ENCODE results near the gene CFAP107.
"Not testable (repeated sequence)": the region's sequence is repeated elsewhere in the genome, so short reads cannot be mapped to it uniquely, and the experiment has no call there.

Gene CFAP107, protein sequence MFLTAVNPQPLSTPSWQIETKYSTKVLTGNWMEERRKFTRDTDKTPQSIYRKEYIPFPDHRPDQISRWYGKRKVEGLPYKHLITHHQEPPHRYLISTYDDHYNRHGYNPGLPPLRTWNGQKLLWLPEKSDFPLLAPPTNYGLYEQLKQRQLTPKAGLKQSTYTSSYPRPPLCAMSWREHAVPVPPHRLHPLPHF

DNA sequence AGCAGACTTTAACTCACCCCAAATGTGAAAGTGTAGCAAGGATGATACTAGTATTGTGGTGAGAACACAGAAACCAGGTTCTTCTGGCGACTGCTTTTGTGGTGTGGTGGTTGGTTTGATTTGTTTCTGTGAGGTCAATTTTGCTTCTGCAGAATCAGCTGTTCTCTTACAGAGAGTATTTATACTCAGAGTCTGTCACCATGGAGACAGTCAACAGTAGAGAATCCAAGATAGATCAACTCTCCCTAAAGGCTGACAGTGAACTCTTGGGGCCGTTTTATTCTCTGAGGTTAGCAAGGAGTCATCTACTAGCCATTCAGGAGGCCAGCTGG, at the start of gene CFAP107:
CFAP107 (plus strand) TSS at position 209 of the 332 bp plus-strand sequence. CDS start 231 bp downstream, outside the sequence.
- no peak for DNase-seq (ENCODE audit: low spot score)

DNA sequence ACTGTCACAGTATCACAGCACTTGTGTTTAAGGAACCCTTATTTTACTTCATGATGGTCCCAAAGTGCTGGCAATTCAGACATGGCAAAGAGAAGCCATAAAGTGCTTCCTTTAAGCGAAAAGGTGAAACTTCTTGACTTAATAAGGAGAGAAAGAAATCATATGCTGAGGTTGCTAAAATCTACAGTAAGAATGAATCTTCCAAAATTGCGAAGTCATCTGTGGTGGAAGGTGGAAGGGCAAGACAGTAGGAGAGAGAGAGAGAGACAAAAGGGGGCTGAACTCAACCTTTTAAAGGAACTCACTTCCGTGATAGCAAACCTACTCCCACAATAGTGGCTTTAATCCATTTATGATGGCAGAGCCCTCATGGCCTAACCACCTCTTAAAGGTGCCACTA, 49.3 kb upstream of the CFAP107 start:
- no peak for DNase-seq (ENCODE audit: low spot score)

DNA sequence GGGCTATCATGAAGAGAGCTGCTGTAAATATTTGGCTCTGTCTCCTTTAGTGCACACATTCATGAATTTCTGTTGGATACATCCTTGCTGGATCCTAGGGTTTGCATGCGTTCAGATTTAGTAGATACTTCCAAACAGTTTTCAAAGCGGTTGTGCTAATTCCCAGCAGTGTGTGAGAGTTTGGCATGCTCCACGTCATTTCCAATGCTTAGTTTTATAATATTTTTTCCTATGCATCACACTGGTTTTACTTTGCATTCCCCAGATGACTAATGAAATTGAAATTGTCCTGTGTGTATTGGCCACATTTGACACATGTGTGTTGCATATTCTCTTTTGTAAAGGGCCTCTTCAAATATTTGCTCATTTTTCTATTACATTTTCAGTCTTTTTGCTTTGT, 48.6 kb upstream of the CFAP107 start:
- no peak for DNase-seq (ENCODE audit: low spot score)

DNA sequence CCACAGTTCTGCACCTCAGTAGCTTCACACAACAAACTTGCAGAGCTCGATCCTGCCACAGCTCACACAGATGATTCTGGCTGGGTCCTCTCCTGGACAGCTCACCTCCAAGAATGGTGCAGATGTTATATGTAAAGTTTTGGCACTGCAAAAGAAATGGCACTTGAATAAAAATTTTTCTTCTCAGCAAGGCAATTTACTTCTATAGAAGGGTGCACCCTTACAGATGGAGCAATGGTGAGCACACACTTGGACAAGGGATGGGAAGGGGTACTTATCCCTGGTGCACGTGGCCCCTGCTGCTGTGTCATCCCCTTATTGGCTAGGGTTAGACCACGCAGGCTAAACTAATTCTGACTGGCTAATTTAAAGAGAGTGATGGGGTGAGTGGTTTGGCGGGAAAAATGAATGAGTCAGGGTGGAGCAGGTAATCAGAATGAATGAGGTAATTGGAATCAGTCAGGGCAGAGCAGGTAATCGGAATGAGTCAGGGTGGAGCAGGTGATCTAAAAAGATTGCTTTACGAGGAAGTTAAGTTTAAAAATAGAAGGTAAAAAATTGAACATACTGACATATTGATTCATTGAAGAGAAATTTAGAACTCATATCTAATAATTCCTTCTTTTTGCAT, 42.1 kb upstream of the CFAP107 start:
- DNase-seq (ENCODE audit: low spot score): no peak

DNA sequence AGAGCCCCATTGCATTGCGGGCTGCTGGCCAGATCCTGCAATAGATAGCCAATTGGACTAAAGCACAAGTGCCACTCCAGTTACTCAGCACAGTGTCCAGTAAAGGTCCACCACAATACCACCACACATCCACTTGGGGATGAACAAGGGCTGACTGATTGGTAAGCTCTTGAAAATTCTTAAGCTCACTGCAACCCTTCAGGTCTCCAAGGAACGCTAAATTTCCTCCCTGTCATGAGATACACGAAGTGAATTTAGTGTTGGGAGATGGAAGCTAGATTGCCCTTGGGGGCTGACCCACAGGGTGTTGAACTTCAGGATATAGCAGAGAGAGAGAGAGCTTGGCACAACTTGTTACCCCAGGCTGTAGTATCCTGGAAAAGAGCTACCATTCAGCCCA, 39.9 kb upstream of the CFAP107 start:
- DNase-seq (ENCODE audit: low spot score): no peak

DNA sequence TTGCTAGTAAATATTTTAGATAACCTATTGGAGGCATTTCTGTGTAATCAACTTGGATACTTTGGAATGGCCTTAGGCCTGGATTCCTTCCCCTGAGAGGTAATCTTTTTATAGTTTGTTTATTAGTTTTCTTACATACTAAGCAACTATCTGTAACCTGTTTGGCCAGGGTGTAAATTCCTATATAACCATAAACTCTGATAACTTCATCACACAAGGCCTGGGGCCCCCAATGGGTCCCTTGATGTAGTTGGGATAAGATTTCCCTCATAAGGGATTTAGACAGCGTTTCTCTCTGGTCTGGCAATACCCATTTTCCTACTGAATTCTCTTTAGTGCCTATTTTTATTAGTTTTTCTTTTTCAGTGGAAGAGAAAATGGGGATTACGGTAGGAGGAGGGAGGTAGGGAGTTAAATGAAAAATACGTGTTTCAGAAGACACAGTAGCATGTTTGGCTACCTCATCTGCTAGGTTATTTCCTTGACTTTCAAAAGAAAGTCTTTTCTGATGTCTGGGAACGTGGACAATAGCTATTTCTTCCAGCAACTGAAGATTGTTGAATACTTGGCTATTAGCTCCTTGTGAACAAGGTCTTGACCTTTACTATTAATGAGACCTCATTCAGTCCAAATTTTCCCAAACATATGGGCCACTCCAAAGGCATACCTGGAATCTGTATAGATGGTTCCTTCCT, 37.5 kb upstream of the CFAP107 start:
- DNase-seq (ENCODE audit: low spot score): no peak

DNA sequence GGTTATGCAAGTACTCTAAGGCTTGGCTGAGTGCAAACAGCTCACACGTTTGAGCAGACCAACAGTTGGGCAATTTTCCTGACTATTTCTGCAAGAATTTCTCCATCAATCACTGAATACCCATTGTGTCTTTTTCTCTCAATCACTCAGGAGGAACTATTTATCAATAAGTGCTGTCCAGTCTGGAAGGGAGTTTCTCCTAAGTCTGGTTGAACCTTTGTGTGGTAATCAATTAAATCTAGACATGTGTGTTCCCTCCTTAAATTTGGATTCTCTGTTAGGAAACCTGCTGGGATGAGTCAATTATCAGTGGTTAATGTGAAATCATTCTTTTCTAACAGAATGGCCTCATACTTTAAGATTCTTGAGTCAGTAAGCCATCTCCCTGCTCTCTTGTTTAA, 36.9 kb upstream of the CFAP107 start:
- no peak for DNase-seq (ENCODE audit: low spot score)

DNA sequence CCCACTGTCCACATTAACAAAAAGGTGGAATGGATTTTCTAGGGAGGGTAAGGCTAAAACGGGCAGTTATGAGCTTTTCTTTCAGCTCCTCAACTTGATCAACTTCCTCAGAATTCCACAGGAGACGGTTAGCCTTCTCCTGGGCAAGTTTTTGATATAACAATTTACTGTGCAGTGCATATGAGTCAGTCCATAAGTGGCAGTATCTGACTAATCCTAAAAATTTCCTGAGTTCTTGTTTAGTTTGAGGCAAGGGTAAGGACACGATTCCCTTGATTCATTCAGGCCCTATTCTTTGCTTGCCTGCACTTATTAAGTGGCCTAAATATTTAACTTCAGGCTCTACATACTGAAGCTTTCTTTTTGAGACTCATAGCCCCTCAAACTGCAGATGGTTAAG, 36.3 kb upstream of the CFAP107 start:
- DNase-seq (ENCODE audit: low spot score): no peak

DNA sequence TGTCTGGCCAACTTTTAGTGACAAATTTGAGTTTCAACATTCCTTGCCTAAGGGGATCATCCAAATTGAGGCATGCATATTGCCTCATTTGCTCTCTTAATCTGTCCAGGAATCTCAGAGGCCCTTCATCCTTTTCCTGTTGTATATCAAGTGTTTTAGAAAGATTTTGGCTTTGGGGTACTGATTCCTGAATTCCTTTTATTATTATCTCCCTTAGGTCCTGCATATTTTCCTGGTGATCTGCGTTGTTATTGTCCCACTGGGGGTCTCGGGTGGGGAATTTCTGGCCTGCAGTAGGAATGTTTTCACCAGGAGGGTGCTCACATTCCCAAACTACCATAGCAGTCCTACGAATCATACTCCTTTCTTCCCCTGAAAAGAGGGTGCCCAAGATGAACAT, 34.5 kb upstream of the CFAP107 start:
- no peak for DNase-seq (ENCODE audit: low spot score)

DNA sequence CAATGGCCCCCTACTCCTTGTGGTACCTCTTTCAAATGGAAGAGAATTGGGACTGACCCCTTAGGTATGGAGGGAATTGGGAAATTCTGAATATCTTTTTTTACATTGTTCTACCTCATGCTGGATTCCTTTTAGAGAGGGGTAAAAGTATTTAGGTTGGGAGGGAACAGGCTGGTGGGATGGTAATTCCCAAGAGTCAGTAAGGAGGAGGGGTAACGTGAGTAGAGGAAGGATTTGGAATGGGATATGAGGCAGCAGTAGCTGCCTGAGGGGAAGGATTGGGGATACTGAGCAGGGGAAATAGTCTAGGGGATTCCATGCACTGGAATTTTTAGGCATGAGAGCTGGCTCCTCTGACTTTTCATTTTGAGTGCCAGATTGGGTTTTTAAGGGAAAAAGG, 33.9 kb upstream of the CFAP107 start:
- DNase-seq (ENCODE audit: low spot score): no peak

DNA sequence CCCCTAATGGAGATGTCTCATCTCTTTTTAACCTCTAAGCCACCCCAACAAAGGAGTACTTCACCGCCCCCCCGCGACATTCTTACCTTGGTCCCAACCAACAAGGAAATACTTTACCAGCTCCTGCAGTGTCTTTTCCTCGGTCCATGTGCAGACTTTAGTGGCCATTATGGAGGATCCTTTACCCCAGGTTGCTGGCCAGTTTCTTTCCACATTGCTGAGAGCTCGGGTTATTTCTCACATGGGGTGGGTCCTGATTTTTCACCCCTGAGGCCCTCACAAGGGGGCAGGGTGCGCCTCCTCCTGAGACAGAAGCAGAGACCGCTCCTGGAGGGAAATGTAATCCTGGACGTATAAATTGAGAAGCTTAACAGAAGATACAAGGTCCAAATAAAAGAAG, 33.1 kb upstream of the CFAP107 start:
- no peak for DNase-seq (ENCODE audit: low spot score)

DNA sequence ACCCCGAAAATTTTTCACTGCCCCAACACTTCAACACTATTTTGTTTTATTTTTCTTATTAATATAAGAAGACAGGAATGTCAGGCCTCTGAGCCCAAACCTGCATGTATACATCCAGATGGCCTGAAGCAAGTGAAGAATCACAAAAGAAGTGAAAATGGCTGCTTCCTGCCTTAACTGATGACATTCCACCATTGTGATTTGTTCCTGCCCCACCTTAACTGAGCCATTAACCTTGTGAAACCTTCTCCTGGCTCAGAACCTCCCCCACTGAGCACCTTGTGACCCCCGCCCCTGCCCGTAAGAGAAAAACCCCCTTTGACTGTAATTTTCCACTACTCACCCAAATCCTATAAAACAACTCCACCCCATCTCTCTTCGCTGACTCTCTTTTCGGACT, 32.3 kb upstream of the CFAP107 start:
- not testable (repeated sequence) for DNase-seq (ENCODE audit: low spot score)

DNA sequence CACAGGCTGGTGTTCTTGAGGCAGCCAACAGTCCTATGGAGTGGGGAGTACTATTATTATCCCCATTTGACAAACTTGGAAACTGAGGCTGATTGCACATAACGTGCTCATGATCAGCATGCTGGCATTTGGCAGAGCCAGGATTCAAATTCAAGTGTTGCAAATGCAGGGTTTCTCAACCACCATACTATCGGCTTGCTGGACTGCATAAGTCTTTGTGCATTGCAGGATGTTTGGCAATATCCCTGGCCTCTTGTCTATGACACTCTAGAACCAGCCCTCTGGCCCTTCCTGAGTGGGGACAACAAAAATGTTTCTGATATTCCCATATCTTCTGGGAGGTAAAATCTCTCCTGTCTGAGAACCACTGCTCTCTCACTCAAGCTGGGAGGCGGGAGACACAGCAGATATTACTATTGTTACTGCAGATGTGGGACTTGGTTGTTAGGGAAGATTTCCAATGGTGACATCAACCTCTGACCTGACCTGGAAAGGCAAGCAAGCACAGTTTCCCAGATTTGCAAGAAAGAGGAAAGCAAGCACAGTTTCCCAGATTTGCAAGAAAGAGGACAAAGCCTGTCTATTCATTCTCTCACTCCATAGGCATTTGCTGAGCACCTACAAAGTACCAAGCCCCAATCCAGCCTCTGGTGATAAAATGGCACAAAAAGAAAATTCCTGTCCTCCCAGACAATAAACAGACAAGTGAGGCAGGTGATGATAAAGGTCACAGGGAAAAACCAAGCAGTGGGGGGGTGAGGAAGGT, 31.1 kb upstream of the CFAP107 start:
- no peak for DNase-seq (ENCODE audit: low spot score)

DNA sequence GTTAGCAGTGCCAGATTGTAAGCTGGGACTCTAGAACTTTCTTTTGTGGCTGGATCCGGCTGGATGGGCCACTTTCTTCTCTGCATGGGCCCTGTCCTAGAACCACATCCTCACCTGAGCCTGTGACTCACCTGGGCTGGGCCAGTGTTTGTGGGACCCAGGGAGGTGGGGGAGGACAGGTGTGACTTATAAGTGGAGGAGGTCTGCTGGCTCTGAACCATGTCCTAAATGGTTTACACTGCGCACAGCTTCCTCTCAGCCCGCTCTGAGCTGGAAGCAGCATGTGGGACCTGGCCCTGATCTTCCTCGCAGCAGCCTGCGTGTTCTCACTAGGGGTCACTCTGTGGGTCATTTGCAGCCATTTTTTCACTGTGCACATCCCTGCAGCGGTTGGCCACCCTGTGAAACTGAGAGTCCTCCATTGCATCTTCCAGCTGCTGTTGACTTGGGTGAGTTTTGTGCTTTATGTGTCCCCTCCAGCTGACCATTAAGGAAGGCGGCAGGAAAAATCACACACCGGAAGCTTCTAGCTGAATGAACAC, 30.0 kb upstream of the CFAP107 start, which contains the start of gene AADACL3:
AADACL3 (plus strand) TSS at position 215 of the 542 bp plus-strand sequence; CDS start at position 282, 67 bp downstream.
- no peak for DNase-seq (ENCODE audit: low spot score)

DNA sequence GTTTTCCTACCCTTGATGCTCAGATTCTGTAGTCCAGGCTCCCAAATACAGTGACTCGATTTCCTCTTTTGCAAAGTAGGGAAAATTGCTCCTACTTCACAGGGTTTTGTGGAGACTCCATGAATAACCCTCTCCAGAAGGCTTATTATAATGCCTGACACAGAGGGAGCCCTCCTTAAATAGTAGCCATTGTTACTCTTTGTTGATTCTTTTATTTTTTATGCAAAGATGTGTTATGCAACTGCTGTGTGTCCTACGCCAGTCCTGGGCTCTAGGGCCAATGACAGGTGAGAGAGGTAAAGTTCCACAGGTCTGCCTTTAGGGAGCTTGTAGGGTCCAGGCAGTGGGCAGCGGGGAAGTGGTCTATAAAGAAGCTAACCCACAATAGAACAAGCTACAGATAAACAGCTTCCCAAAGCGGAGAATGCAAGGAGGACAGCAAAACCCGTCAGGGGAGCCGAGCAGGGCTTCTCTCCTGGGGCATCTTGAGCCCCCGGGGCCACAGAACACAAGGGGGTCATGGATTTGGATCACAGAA, 28.6 kb upstream of the CFAP107 start:
- DNase-seq (ENCODE audit: low spot score): no peak

DNA sequence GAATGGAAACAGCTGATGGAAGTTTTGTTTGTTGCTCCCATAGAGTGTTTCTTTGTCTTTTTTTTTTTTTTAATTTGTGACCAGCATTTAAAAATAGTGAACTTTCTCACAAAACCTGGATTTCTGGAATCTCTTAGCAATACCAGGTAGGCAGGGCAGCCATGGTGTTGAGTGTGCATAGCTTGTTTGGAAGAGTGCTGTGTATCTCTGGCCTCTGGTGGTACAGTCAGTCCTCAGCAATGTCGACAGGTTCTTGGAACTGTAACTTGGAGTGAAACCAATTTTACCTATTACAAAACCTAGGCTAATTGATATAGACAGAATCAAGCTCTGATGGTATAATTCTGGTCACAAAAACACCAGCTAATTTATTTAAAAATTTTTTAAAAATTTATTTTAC, 23.4 kb upstream of the CFAP107 start:
- no peak for DNase-seq (ENCODE audit: low spot score)

DNA sequence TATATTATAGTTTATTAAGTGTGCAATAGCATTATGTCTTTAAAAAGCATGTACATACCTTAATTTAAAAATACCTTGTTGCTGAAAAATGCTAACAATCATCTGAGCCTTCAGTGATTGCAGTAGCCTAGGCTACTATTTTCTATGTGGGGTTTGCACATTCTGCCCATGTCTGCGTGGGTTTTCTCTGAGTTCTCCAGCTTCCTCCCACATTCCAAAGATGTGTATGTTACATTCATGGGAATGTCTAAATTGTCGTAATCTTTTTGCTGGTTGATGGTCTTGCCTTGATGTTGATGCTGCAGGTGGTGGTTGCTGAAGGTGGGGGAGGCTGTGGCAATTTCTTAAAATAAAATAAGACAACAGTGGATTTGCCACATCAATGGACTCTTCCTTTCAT, 17.6 kb upstream of the CFAP107 start:
- DNase-seq (ENCODE audit: low spot score): no peak

DNA sequence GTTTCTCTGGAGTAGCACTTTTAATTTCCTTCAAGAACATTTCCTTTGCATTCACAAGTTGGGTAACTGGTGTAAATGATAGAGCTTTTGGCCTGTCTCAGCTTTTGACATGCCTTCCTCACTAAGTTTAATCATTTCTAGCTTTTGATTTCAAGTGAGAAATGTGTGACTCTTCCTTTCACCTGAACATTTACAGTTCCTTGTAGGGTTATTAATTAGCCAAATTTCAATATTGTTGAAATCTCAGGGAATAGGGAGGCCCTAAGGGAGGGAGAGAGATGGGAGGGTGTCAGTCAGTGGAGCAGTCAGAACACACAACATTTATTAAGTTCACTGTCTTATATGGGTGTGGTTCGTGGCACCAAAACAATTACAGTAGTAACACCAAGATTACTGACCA, 15.8 kb upstream of the CFAP107 start:
- DNase-seq (ENCODE audit: low spot score): no peak

DNA sequence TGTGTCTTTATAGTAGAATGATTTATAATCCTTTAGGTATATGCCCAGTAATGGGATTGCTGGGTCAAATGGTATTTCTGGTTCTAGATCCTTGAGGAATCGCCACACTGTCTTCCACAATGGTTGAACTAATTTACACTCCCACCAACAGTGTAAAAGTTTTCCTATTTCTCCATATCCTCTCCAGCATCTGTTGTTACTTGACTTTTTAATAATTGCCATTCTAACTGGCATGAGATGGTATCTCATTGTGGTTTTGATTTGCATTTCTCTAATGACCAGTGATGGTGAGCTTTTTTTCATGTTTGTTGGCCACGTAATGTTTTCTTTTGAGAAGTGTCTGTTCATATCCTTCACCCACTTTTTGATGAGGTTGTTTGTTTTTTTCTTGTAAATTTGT, 14.9 kb upstream of the CFAP107 start:
- not testable (repeated sequence) for DNase-seq (ENCODE audit: low spot score)

DNA sequence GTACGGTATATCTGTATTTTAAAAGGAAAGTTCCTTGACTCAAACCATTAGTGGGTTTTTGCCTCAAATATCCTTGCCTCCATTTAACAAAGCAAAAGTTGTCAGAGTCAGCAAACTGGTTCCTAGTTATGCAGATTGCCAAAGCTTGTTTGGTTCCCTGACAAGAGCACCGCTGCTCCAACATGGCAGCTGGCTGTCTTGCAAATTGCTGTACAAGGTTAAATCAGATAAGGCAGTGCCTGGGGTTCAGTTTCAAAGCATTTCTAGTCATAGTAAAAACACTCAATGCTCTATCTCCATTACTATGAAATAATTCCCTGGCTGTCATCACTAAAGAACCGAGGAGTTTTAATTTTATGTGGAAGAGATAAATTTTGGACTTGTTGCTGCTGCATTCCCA, 11.3 kb upstream of the CFAP107 start:
- DNase-seq (ENCODE audit: low spot score): no peak

DNA sequence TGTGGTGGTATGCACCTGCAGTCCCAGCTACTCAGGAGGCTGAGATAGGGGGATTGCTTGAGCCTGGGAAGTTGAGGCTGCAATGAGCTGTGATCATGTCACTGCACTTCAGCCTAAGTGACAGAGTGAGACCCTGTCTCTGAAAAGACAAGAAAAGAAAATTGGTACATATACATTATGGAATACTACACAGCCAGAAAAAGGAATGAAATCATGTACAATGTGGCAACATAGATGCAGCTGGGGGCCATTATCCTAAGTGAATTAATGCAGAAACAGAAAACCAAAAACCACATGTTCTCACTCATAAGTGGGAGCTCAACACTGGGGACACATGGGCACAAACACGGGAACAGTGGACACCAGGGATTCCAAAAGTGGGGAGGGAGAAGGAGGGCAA, 7.1 kb upstream of the CFAP107 start:
- DNase-seq (ENCODE audit: low spot score): no peak

DNA sequence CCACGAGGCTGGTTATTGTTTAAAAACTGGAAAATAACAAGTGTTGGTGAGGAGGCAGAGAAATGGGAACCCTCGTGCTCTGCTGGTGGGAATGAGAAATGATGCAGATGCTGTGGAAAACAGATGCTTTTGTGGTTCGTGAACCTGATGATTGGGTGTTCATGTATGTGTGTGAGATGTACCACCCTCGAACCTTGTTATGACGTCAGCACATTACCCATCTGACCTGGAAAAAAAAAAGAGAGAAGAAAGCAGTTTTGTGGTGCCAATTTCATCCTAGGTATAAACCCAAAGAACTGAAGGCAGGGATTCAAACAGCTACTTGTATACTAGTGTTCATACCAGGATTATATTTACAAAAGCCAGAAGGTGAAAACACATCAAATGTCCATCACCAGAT, 6.4 kb upstream of the CFAP107 start:
- DNase-seq (ENCODE audit: low spot score): no peak

Data from ecto neural progenitor cell (in vitro differentiated cells).